GM12878 (cell line): Measurements from ENCODE around the gene RAB10. TPM values are rescaled to one million over a fixed set of nuclear protein-coding genes. Genes with fewer than 3 reads are reported as not detected.

Experiments
- ATF7 ChIP-seq: fragments of 450-650 bp; IDR thresholded peaks from 2 replicates; pipeline ENCODE4 v1.6.1; 2016; ENCODE audit warnings: low read depth, mild to moderate bottlenecking
- BCLAF1 ChIP-seq: fragments of 450-650 bp; IDR thresholded peaks from 2 replicates; pipeline ENCODE4 v1.6.1; 2017; ENCODE audit warnings: antibody characterized with exemption, mild to moderate bottlenecking, moderate library complexity
- CBFB ChIP-seq: IDR thresholded peaks from 2 replicates; pipeline ENCODE4 v1.6.1; 2016; ENCODE audit warnings: antibody characterized with exemption, low read depth
- CEBPB ChIP-seq, 2 experiments: fragments of 150-350 bp in 1 of 2; IDR thresholded peaks; 2 replicates each; pipeline ENCODE4 v1.6.1; 2012 to 2014; ENCODE audit warnings: low read depth in 2 of 2, low read length in 2 of 2, borderline replicate concordance in 1 of 2, inconsistent platforms in 1 of 2
- CREB1 ChIP-seq: IDR thresholded peaks from 2 replicates; pipeline ENCODE4 v1.6.1; 2012; ENCODE audit warnings: low read depth, mild to moderate bottlenecking, inconsistent platforms
- DPF2 ChIP-seq: fragments of 450-650 bp; IDR thresholded peaks from 2 replicates; pipeline ENCODE4 v1.6.1; 2017; ENCODE audit warnings: mild to moderate bottlenecking
- HDGF ChIP-seq: fragments of 450-650 bp; IDR thresholded peaks from 2 replicates; pipeline ENCODE4 v1.6.1; 2016; ENCODE audit warnings: antibody characterized with exemption
- IKZF2 ChIP-seq, 2 experiments: fragments of 450-650 bp; IDR thresholded peaks; 2 replicates each; pipeline ENCODE4 v1.6.1; 2017; ENCODE audit warnings: mild to moderate bottlenecking in 2 of 2, moderate library complexity in 2 of 2
- JUNB ChIP-seq: IDR thresholded peaks from 2 replicates; pipeline ENCODE4 v1.6.1; 2016; ENCODE audit warnings: antibody characterized with exemption, mild to moderate bottlenecking
- KLF5 ChIP-seq: fragments of 450-650 bp; IDR thresholded peaks from 2 replicates; pipeline ENCODE4 v1.6.1; 2014; ENCODE audit warnings: mild to moderate bottlenecking; ENCODE audit not compliant: partially characterized antibody
- LARP7 ChIP-seq: fragments of 450-650 bp; IDR thresholded peaks from 2 replicates; pipeline ENCODE4 v1.6.1; 2017; ENCODE audit warnings: mild to moderate bottlenecking
- MTA2 ChIP-seq: fragments of 450-650 bp; IDR thresholded peaks from 2 replicates; pipeline ENCODE4 v1.6.1; 2016; ENCODE audit warnings: low read depth, mild to moderate bottlenecking, moderate library complexity
- MTA3 ChIP-seq: IDR thresholded peaks from 2 replicates; pipeline ENCODE4 v1.6.1; 2012; ENCODE audit warnings: low read length, inconsistent platforms, borderline replicate concordance
- MXI1 ChIP-seq: fragments of 150-350 bp; IDR thresholded peaks from 2 replicates; pipeline ENCODE4 v1.6.1; 2011; ENCODE audit warnings: low read depth, mild to moderate bottlenecking, inconsistent platforms, low read length, improper control_type of control experiment
- MYB ChIP-seq: fragments of 150-350 bp; IDR thresholded peaks from 2 replicates; pipeline ENCODE4 v1.6.1; 2014; ENCODE audit warnings: mild to moderate bottlenecking, low read depth, low read length, borderline replicate concordance
- MYC ChIP-seq: IDR thresholded peaks from 2 replicates; pipeline ENCODE4 v1.6.1; 2011; ENCODE audit warnings: mild to moderate bottlenecking, low read length, moderate library complexity, inconsistent platforms; ENCODE audit not compliant: insufficient read depth, insufficient replicate concordance, insufficient read length, severe bottlenecking
- NFYA ChIP-seq: IDR thresholded peaks from 2 replicates; pipeline ENCODE4 v1.6.1; 2011; ENCODE audit warnings: low read depth, mild to moderate bottlenecking, low read length, improper control_type of control experiment, borderline replicate concordance
- PML ChIP-seq: IDR thresholded peaks from 2 replicates; pipeline ENCODE4 v1.6.1; 2012; ENCODE audit warnings: low read length, inconsistent platforms
- POLR2AphosphoS2 ChIP-seq: IDR thresholded peaks from 2 replicates; pipeline ENCODE4 v1.6.1; 2011; ENCODE audit warnings: low read depth, mild to moderate bottlenecking, low read length, improper control_type of control experiment, moderate library complexity
- RCOR1 ChIP-seq: conservative IDR thresholded peaks from 2 replicates; pipeline ENCODE4 v1.6.1; 2012; ENCODE audit warnings: low read depth, low read length, improper control_type of control experiment
- RFX5 ChIP-seq: IDR thresholded peaks from 2 replicates; pipeline ENCODE4 v1.6.1; 2011; ENCODE audit warnings: low read depth, low read length, improper control_type of control experiment
- RUNX3 ChIP-seq: IDR thresholded peaks from 2 replicates; pipeline ENCODE4 v1.6.1; 2012; ENCODE audit warnings: low read length, inconsistent platforms
- SIN3A ChIP-seq: IDR thresholded peaks from 2 replicates; pipeline ENCODE4 v1.6.1; 2012; ENCODE audit warnings: low read depth, low read length, improper control_type of control experiment
- SREBF2 ChIP-seq: IDR thresholded peaks from 2 replicates; pipeline ENCODE4 v1.6.1; 2012; ENCODE audit warnings: mild to moderate bottlenecking, low read length
- YY1 ChIP-seq: IDR thresholded peaks from 2 replicates; pipeline ENCODE4 v1.6.1; 2011; ENCODE audit warnings: low read depth, mild to moderate bottlenecking, low read length
- polyA plus RNA-seq, 11 experiments: library from polyadenylated mRNA; depleted of rRNA in 4 of 11; unstranded in 6 of 11; stranded (reverse) in 5 of 11; fragments of >200 nt; fragmentation: Nextera tagmentation in 4 of 11; fragmentation: Illumina TruSeq in 1 of 11; extraction: Ambion mirVana in 4 of 11; extraction: Trizol in 1 of 11; gene quantifications; 1 replicate in 1 of 11; 2 replicates in 10 of 11; pipeline versions ENCODE4 v1.2.1 to v1.2.3, GENCODE V29; 2011 to 2016; ENCODE audit warnings: inconsistent platforms in 2 of 11, missing spikeins in 2 of 11, low read depth in 1 of 11
- total RNA-seq, 4 experiments: library from RNA; depleted of rRNA in 3 of 4; stranded (reverse); fragments of >200 nt in 3 of 4; fragmentation: Illumina TruSeq in 1 of 4; extraction: Trizol in 1 of 4; gene quantifications; 2 replicates each; pipeline versions ENCODE4 v1.2.1 to v1.2.3, GENCODE V29; 2013 to 2021
- TF ChIP-seq, protein P1 (sequence below): fragments of 450-650 bp; IDR thresholded peaks from 2 replicates; pipeline ENCODE4 v1.6.1; 2017; ENCODE audit warnings: low read depth, mild to moderate bottlenecking, moderate library complexity

Gene RAB10
- total and polyA plus RNA-seq, 10 of the 15 experiments (the other 5 are each of a cell fraction or from before 2014, with no cell fraction given), result 13.3 to 109 (median 82.0) TPM

DNA sequence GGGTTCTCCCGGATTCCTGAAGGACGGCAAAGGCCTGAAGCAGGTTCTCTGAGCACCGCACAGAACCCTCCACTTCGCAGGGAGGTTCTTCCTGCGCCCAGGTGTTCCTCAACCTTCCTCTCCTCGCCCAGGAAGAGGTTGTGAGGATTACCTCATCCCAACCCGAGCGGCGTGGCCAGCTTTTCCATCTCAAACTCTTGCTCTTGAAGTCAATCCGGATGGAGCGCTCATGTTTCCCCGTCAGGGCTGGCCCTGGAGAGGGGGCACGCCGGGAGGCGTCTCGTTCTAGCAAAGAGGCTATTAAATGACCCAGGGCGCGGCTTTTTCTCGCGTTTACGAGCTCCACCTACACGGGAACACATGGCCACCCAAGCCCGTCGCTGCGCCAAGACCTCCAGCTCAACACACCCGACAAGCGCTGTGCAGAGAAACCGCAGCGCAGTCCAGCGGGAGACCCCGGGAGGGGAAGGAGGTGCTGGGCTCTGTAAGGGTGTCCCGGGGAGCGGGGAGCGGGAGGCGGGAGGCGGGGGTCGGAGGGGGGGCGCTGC lies 540 bp upstream of the RAB10 start (continued):
- TF ChIP-seq BCLAF1, result no peak
- TF ChIP-seq PML, result no peak; the same call in 1 of the 2 replicates
- TF ChIP-seq, protein P1, sequence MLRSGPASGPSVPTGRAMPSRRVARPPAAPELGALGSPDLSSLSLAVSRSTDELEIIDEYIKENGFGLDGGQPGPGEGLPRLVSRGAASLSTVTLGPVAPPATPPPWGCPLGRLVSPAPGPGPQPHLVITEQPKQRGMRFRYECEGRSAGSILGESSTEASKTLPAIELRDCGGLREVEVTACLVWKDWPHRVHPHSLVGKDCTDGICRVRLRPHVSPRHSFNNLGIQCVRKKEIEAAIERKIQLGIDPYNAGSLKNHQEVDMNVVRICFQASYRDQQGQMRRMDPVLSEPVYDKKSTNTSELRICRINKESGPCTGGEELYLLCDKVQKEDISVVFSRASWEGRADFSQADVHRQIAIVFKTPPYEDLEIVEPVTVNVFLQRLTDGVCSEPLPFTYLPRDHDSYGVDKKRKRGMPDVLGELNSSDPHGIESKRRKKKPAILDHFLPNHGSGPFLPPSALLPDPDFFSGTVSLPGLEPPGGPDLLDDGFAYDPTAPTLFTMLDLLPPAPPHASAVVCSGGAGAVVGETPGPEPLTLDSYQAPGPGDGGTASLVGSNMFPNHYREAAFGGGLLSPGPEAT, result 0 out of 2 replicates have a peak, but pooled peaks have one; percentile 23
- TF ChIP-seq SIN3A, result peak; percentile 65
- TF ChIP-seq POLR2AphosphoS2, result no peak; the same call in 1 of the 2 replicates
- TF ChIP-seq DPF2, result peak; percentile 19; the same call in 1 of the 2 replicates
- TF ChIP-seq MTA3, result no peak
- TF ChIP-seq NFYA, result no peak
- TF ChIP-seq JUNB, result no peak
- peak; percentile 10; the same call in 1 of the 2 replicates for TF ChIP-seq CREB1
- no peak for TF ChIP-seq RFX5
- TF ChIP-seq SREBF2, result no peak
- 0 out of 2 replicates have a peak, but pooled peaks have one; percentile 28 for TF ChIP-seq YY1
- TF ChIP-seq ATF7, result peak; percentile 73
- 0 out of 2 replicates have a peak, but pooled peaks have one; percentile 35 for TF ChIP-seq LARP7
- TF ChIP-seq MTA2, result peak; percentile 35; the same call in 1 of the 2 replicates
- no peak for TF ChIP-seq CEBPB (IDR thresholded peaks at IDR 0.05; ENCODE audit: borderline replicate concordance in 1 of 2, low read depth in 2 of 2, low read length in 2 of 2)
- peak; percentile 29 for TF ChIP-seq MYC
- TF ChIP-seq IKZF2 (IDR thresholded peaks at IDR 0.05), result peak; percentile 21 to 37; a peak in 3 of 4 replicates
- no peak for TF ChIP-seq RCOR1
- TF ChIP-seq MYB, result no peak
- TF ChIP-seq KLF5, result no peak
- peak; percentile 19; the same call in 1 of the 2 replicates for TF ChIP-seq RUNX3
- TF ChIP-seq MXI1, result peak; percentile 45
- TF ChIP-seq CBFB, result no peak
- no peak for TF ChIP-seq HDGF
